Neural progenitor cell (in vitro differentiated cells): Measurements from ENCODE around the gene POLH.

ENCODE experiments used
- CTCF ChIP-seq: fragments of 200-600 bp; sonication (generic); IDR thresholded peaks from 2 replicates; pipeline ENCODE4 v1.5.1; 2017; ENCODE audit warnings: antibody characterized with exemption, mild to moderate bottlenecking
- EZH2 ChIP-seq: fragments of 200-600 bp; sonication (generic); IDR thresholded peaks from 2 replicates; pipeline ENCODE4 v1.6.1; 2017; ENCODE audit warnings: antibody characterized with exemption, mild to moderate bottlenecking, moderate library complexity
- EZH2phosphoT487 ChIP-seq: fragments of 200-600 bp; sonication (generic); IDR thresholded peaks from 2 replicates; pipeline ENCODE4 v1.6.1; 2017; ENCODE audit warnings: antibody characterized with exemption

GRCh38 chr6:43540507-43540906 is 35.5 kb upstream of the POLH start:
- TF ChIP-seq EZH2 (no peak), CTCF (no peak), EZH2phosphoT487 (no peak)
